ENCODE results near the gene CADPS. TPM values are rescaled to one million over a fixed set of nuclear protein-coding genes. Genes with fewer than 3 reads are reported as not detected.

CADPS gene
- total and polyA plus RNA-seq, 2 of the 4 experiments (the other 2 are of a cell fraction) = not detected

DNA sequence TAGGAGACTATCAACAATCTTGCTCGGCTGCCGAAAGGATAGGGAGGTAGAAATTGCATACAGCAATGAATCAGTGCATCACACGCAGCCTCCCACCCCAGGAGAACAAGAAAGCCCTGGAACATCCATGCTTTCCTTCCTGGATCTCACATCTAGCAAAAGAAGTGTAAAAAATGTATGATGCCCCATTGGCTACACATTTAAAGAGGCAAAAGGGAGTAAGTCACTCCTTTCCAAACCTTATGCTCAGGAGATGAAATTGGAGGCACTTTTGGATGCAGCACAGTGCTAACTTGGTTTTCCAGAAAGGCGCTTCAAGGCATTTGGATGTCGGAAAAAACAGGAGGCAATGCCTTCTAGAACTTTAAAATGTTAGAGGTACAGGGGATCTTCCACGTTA, 469.6 kb downstream of the CADPS start:
- ChIA-PET POLR2A (ENCODE audit: unreplicated experiment) (no interaction called here), CTCF (no interaction called here)
- H3K27me3 ChIP-seq (ENCODE audit: control insufficient read depth, insufficient read depth, low read length) = no peaks in the 10 kb centered on the region
- H3K27ac ChIP-seq (ENCODE audit: insufficient read depth, low read length) = no peak overlapping the region
- no peak overlapping the region for H3K14ac ChIP-seq (replicated peaks; ENCODE audit: low read depth, low read length)
- no peaks in the 10 kb centered on the region for H3K9me1 ChIP-seq (ENCODE audit: insufficient read depth, low read length)
- no peak overlapping the region for H3K23ac ChIP-seq (ENCODE audit: low read depth, low read length)
- dilution Hi-C loops (cut with HindIII; ENCODE audit: low sequenced_read_pairs, unreplicated experiment) (no loop called here), intact Hi-C loops (cut with micrococcal nuclease) (no loop called here), in situ Hi-C loops (cut with MboI; ENCODE audit: low sequenced_read_pairs) (no loop called here)
- H4K5ac ChIP-seq (ENCODE audit: low read depth, low read length) = no peak overlapping the region
- no peaks in the 10 kb centered on the region for H3K9me3 ChIP-seq (ENCODE audit: control insufficient read depth, insufficient read depth, low read length)
- no peak overlapping the region for H3K4me2 ChIP-seq (ENCODE audit: low read depth, low read length)
- H3K4me3 ChIP-seq (ENCODE audit: insufficient read depth, low read depth, low read length) = no peak overlapping the region
- H3K79me1 ChIP-seq (ENCODE audit: low read depth in 1 of 2, low read length in 2 of 2) = no peaks in the 10 kb centered on the region
- no peak overlapping the region for H4K8ac ChIP-seq (ENCODE audit: low read depth in 2 of 2, low read length in 2 of 2)
- H2AK5ac ChIP-seq (ENCODE audit: low read depth, low read length) = no peak overlapping the region
- no peak overlapping the region for H2BK120ac ChIP-seq (ENCODE audit: low read depth, low read length)
- no peak overlapping the region for H2BK20ac ChIP-seq (ENCODE audit: low read depth, low read length)
- BruUV-seq (replicated peaks) = no TSS peak
- TF ChIP-seq MAZ (IDR thresholded peaks at IDR 0.05; ENCODE audit: borderline replicate concordance, low read depth, low read length) (no peak), CEBPB (IDR thresholded peaks at IDR 0.05; ENCODE audit: low read depth, low read length) (no peak)
- H4K20me1 ChIP-seq (ENCODE audit: insufficient read depth, low read length) = no peaks in the 10 kb centered on the region
- no peak for DNase-seq
- H3K18ac ChIP-seq (ENCODE audit: low read depth, low read length) = no peak overlapping the region
- WGBS, 2 experiments (ENCODE audit: extremely low coverage in 2 of 2, insufficient read length in 1 of 2) = no CpG with 5 or more reads among the region's 6 CpGs
- no peak overlapping the region for H2AK9ac ChIP-seq (replicated peaks; ENCODE audit: low read depth, low read length, poor library complexity)
- H2AFZ ChIP-seq (replicated peaks; ENCODE audit: low read length, poor library complexity) = no peak overlapping the region
- H4K91ac ChIP-seq (ENCODE audit: insufficient read depth, low read depth, low read length) = no peak overlapping the region
- ATAC-seq (ENCODE audit: low read depth) = no peak
- no peak overlapping the region for H2BK5ac ChIP-seq (ENCODE audit: low read depth, low read length, poor library complexity, severe bottlenecking)
- no peaks in the 10 kb centered on the region for H3K36me3 ChIP-seq (ENCODE audit: control insufficient read depth, insufficient read depth, low read length)
- no peak overlapping the region for H3K9ac ChIP-seq (ENCODE audit: low read depth, low read length)
- H3K56ac ChIP-seq (ENCODE audit: extremely low read depth, insufficient read depth, low read length) = no peak overlapping the region
- H3K4me1 ChIP-seq (ENCODE audit: control insufficient read depth, insufficient read depth, low read length) = no peaks in the 10 kb centered on the region
- no peak overlapping the region for H3K4ac ChIP-seq (ENCODE audit: low read depth, low read length)
- H2BK15ac ChIP-seq (ENCODE audit: low read depth, low read length) = no peak overlapping the region
